ENCODE measurements around the gene CAMK2G.

GRCh38 chr10:73824146-73824725 is 50.1 kb downstream of the CAMK2G start:
- TF ChIP-seq CEBPB (IDR thresholded peaks at IDR 0.05) (no peak), EGR1 (IDR thresholded peaks at IDR 0.05) (no peak), RAD21 (IDR thresholded peaks at IDR 0.05; ENCODE audit: low read depth) (no peak), YY1 (IDR thresholded peaks at IDR 0.05; ENCODE audit: low read depth) (no peak), USF1 (IDR thresholded peaks at IDR 0.05) (no peak)
